GM18907 (cell line): ENCODE results near the gene ZNF546.
"Not testable (repeated sequence)": the region's sequence is repeated elsewhere in the genome, so short reads cannot be mapped to it uniquely, and the experiment has no call there.

Experiments
- ATAC-seq: cut with Tn5 transposase; IDR thresholded peaks from one replicate; pipeline ENCODE4 v1.9.1; 2021; ENCODE audit warnings: mild to moderate bottlenecking, moderate library complexity; ENCODE audit not compliant: unreplicated experiment

ZNF546 gene

GRCh38 chr19:39983695-39984300 is 13.1 kb upstream of the ZNF546 start:
- no peak for ATAC-seq

DNA sequence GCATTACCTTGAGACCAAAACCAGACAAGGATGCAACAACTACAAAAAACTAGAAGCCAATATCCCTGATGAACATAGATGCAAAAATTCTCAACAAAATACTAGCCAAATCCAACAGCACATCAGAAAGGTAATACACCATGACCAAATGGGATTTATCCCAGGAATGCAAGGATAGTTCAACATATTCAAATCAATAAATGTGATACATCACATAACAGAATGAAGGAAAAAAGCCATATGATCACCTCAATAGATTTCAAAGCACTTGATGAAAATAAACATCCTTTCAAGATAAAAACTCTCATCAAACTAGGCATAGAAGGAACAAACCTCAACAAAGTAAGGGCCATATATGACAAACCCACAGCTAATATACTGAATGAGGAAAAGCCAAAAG is 10.2 kb upstream of the ZNF546 start:
- ATAC-seq: no peak

GRCh38 chr19:39987167-39987566 is 9.7 kb upstream of the ZNF546 start:
- no peak for ATAC-seq

DNA sequence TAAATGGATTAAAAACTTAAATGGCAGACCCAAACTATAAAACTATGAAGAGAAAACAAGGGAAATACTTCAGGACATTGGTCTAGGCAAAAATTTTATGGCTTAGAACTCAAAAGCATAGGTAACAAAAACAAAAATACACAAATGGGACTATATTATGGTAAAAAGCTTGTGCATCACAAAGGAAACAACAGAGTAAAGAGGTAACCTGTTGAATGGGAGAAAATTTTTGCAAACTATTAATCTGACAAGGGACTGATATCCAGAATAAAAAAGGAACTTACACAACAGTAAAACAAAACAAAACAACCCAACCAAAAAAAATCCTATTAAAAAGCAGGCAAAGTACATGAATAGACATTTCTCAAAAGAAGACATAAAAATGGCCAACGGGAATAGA is 9.3 kb upstream of the ZNF546 start:
- no peak for ATAC-seq

- no peak for ATAC-seq
Observed at GRCh38 chr19:39993605-39994004, 3.3 kb upstream of the ZNF546 start.

DNA sequence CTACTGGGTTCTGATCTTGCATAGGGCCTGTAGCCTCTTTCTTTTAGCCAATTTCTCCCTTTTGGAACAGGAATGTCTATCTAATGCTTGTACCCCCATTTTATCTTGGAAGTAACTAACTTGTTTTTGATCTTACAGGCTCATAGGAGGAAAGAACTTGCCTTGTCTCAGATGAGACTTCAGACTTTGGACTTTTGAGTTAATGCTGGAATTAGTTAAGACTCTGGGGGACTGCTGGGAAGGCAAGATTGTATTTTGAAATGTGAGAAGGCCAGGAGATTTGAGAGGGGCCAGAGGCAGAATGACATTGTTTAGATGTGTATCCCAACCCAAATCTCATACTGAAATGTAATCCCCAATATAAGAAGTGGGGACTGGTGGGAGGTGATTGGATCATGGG is 2.5 kb upstream of the ZNF546 start:
- no peak for ATAC-seq

DNA sequence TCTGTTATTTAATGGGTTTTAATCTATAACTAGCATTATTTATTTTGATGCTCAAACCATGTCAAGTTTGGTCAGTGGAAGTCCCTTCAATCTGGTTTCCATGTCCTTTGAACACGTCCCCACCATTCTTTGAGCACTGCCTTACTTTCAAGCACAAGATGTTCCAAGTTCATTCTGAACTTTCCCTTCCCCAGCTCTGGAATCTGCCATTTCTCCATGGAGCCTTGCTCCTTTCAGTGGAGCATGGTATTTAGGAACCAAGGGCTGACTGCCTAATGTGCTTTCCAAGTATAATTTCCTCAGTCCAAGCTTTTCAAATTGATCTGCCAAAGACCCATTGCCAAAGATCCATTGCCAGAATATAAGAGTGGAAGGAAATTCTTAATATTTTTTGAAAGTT is 1.1 kb upstream of the ZNF546 start:
- no peak for ATAC-seq

GRCh38 chr19:39996218-39996810 is 546 bp upstream of the ZNF546 start:
- peak; percentile 24 for ATAC-seq

GRCh38 chr19:39997638-39998216 is 867 bp downstream of the ZNF546 start:
- no peak for ATAC-seq

GRCh38 chr19:39998501-39998900 is 1.6 kb downstream of the ZNF546 start:
- ATAC-seq: no peak

DNA sequence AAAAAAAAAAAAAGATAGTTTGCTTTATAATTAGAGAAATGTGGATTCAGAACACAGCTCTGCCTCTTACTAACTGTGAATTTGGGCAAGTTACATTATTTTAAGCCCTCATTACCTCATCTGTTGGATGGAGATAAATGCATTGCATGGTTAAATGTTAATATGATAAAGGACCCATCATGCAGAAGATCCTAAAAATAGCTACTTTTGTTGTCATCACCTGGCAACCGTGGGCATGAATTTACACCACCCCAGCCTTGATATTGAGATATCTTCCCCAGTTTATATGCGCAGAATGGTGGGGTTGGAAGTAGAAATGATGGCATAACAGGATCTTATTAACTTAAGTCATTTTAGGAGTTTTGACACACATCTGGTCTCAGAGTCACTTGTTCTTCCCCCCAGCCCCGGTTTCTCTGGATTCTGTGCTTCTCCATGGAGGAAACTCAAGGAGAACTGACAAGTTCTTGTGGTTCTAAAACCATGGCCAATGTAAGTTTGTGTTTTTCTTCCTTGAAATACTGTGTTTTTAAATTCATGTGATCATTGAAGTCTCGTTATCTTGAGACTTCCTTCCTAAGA is 8.9 kb downstream of the ZNF546 start:
- no peak for ATAC-seq

- no peak for ATAC-seq
Observed at GRCh38 chr19:40006273-40006691, 9.4 kb downstream of the ZNF546 start.

- no peak for ATAC-seq
Observed at GRCh38 chr19:40009674-40010073, 12.8 kb downstream of the ZNF546 start.

GRCh38 chr19:40013991-40014390 is 17.1 kb downstream of the ZNF546 start:
- no peak for ATAC-seq

GRCh38 chr19:40023969-40024368 is 27.1 kb downstream of the ZNF546 start:
- ATAC-seq: no peak

DNA sequence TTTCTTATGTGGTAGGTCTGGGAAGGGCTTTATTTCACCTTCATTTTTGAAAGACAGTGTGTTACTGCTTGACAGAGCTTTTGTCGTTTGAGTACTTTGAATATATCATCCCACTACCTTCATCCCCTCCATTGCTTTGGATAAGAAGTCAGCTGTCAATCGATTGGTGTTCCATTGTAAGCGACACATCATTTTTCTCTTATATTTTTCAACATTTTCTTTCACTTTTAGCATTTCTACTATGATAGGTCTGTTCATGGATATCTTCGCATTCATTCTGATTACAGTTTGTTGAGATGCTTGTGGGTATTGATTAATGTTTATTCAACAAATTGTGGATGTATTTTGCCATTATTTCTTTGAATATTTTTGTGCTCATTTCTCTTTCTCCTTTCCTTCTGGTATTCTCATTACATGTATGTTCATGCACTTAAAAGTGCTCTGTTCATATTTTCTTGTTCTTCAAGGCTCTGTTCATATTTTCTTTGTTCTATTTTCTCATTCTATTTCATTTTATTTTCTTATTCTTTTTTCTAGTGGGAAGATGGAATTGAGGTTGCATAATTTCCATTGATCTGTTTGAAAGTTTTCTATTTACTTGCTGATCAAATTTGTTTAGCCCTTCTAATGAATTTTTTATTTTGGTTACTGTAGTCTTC is 29.2 kb downstream of the ZNF546 start:
- no peak for ATAC-seq

- no peak for ATAC-seq
Observed at GRCh38 chr19:40026597-40026970, 29.7 kb downstream of the ZNF546 start.

- ATAC-seq: no peak
Observed at GRCh38 chr19:40033989-40034560, 37.2 kb downstream of the ZNF546 start.

DNA sequence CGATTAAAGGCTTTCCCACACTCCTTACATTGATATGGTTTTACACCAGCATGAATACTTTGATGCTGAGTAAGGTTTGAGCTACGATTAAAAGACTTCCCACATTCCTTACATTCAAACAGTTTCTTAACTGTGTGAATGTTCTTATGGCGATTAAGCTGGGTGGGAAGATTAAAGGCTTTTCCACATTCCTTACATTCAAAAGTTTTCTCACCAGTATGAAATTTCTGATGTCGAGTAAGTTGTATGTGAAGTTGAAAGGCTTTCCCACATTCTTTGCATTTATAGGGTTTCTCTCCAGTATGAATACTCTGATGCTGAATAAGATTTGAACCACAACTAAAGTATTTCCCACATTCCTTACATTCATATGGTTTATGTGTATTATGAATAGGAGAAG is 39.1 kb downstream of the ZNF546 start:
- ATAC-seq: no peak

- not testable (repeated sequence) for ATAC-seq
Observed at GRCh38 chr19:40038047-40038446, 41.2 kb downstream of the ZNF546 start.

DNA sequence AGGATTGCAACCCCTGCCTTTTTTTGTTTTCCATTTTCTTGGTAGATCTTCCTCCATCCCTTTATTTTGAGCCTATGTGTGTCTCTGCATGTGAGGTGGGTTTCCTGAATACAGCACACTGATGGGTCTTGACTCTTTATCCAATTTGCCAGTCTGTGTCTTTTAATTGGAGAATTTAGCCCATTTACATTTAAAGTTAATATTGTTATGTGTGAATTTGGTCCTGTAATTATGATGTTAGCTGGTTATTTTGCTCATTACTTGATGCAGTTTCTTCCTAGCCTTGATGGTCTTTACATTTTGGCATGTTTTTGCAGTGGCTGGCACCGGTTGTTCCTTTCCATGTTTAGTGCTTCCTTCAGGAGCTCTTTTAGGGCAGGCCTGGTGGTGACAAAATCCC is 44.9 kb downstream of the ZNF546 start:
- not testable (repeated sequence) for ATAC-seq
